Measurements from ENCODE around the gene TIGAR.

The TIGAR gene

GRCh38 chr12:4380332-4380731 lies 59.3 kb downstream of the TIGAR start:
- DNase-seq (ENCODE audit: low read depth) = no peak

GRCh38 chr12:4383304-4383865 lies 62.4 kb downstream of the TIGAR start:
- DNase-seq (ENCODE audit: low read depth) = no peak

GRCh38 chr12:4386801-4387200 lies 65.8 kb downstream of the TIGAR start:
- DNase-seq (ENCODE audit: low read depth) = no peak

GRCh38 chr12:4387607-4388006 lies 66.6 kb downstream of the TIGAR start:
- no peak for DNase-seq (ENCODE audit: low read depth)

- no peak for DNase-seq (ENCODE audit: low read depth)
Observed at GRCh38 chr12:4388032-4388431, 67.0 kb downstream of the TIGAR start.

- DNase-seq (ENCODE audit: low read depth) = no peak
Observed at GRCh38 chr12:4388662-4389061, 67.6 kb downstream of the TIGAR start.

- DNase-seq (ENCODE audit: low read depth) = no peak
Observed at GRCh38 chr12:4392223-4392742, 71.3 kb downstream of the TIGAR start.

GRCh38 chr12:4393211-4393610 lies 72.2 kb downstream of the TIGAR start:
- no peak for DNase-seq (ENCODE audit: low read depth)

- no peak for DNase-seq (ENCODE audit: low read depth)
Observed at GRCh38 chr12:4395818-4396217, 74.8 kb downstream of the TIGAR start.

GRCh38 chr12:4401117-4401516 lies 80.1 kb downstream of the TIGAR start:
- no peak for DNase-seq (ENCODE audit: low read depth)

GRCh38 chr12:4402996-4403395 lies 82.0 kb downstream of the TIGAR start:
- no peak for DNase-seq (ENCODE audit: low read depth)
